Memory B cell (primary cell): ENCODE data around the gene RNF213.
"Not testable (repeated sequence)": the region's sequence is repeated elsewhere in the genome, so short reads cannot be mapped to it uniquely, and the experiment has no call there.

Experiments used
- ATAC-seq: fragments of 150-1000 bp; cut with Tn5 transposase; 2 replicates; pipeline ENCODE4 v1.10.0; 2021; ENCODE audit warnings: low read depth, mild to moderate bottlenecking, moderate library complexity
- DNase-seq, 2 donors: peaks; one replicate each; pipeline ENCODE4 v3.0.0; 2022; ENCODE audit warnings: low spot score in 2 of 2
- H3K27ac Mint-ChIP-seq: one replicate; pipeline ENCODE4 v1.8.0; 2022; ENCODE audit warnings: mild to moderate bottlenecking, moderate library complexity, mixed read lengths
- H3K27me3 Mint-ChIP-seq: one replicate; pipeline ENCODE4 v1.8.0; 2022; ENCODE audit warnings: mixed read lengths
- H3K36me3 Mint-ChIP-seq: one replicate; pipeline ENCODE4 v1.8.0; 2022; ENCODE audit warnings: mild to moderate bottlenecking, mixed read lengths
- H3K4me1 Mint-ChIP-seq: one replicate; pipeline ENCODE4 v1.8.0; 2022; ENCODE audit warnings: mixed read lengths
- H3K4me3 Mint-ChIP-seq: one replicate; pipeline ENCODE4 v1.8.0; 2022; ENCODE audit warnings: mild to moderate bottlenecking, moderate library complexity, mixed read lengths
- H3K9me3 Mint-ChIP-seq: one replicate; pipeline ENCODE4 v1.8.0; 2022; ENCODE audit warnings: mixed read lengths

RNF213 gene

GRCh38 chr17:80253631-80254395, 6.8 kb upstream of the RNF213 start:
- H3K27me3 Mint-ChIP-seq = peaks cover 2% of the 10 kb centered on the region
- no peak for DNase-seq
- no peaks in the 10 kb centered on the region for H3K9me3 Mint-ChIP-seq
- no peak for ATAC-seq
- H3K27ac Mint-ChIP-seq = peak overlapping the region; percentile 36
- peaks cover 2% of the 10 kb centered on the region for H3K36me3 Mint-ChIP-seq
- H3K4me1 Mint-ChIP-seq = peaks cover 15% of the 10 kb centered on the region
- no peak overlapping the region for H3K4me3 Mint-ChIP-seq

DNA sequence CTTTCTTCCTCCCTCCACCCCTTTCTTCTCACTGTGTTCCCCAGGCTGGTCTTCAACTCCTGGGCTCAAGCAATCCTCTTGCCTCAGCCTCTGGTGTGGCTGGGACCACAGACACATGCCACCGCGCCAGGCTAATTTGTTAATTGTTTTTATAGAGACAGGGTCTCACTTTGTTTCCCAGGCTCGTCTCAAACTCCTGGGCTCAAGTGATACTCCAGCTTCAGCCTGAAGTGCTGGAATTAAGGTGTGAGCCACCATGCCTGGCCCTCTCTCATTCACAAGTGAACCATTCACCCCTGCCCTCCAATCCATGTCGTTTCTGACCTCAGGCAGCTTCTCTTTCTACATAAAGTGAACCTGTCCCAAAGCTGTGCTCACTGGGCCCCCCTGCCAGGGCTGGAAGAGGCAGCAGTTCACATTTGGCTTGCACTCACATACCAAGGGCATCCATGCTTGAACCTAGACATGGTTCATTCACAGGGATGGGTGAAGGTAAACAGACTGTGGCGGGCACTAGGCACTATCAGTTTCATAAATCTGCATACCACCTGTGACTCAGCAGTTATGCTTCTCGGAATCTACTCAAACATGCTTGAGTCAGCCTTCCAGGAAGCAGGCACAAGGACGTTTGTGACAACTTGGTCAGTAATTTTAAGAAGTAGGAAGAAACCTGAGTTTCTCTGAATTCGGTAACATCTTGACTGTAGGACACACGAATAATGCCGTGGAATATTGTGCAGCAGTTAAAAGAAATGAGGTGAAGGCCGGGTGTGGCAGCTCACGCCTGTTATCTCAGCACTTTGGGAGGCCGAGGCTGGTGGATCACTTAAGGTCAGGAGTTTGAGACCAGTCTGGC, 6.0 kb upstream of the RNF213 start:
- DNase-seq (peak; percentile 22 to 38), ATAC-seq (peak; percentile 79)
- peak overlapping the region; percentile 36 for H3K27ac Mint-ChIP-seq
- peaks cover 2% of the 10 kb centered on the region for H3K36me3 Mint-ChIP-seq
- H3K4me3 Mint-ChIP-seq = no peak overlapping the region
- peaks cover 2% of the 10 kb centered on the region for H3K27me3 Mint-ChIP-seq
- H3K4me1 Mint-ChIP-seq = peaks cover 18% of the 10 kb centered on the region
- H3K9me3 Mint-ChIP-seq = no peaks in the 10 kb centered on the region

DNA sequence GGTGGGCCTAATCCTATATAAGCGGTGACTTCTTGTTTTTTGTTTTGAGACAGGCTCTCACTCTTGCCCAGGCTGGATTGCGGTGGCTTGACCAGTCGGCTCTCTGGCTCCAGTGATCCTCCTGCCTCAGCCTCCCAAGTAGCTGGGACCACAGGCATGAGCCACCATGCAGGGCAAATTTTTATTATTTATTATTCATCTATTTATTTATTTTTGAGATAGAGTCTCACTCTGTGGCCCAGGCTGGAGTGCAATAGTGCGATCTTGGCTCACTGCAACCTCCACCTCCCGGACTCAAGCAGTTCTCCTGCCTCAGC, 4.7 kb upstream of the RNF213 start:
- H3K4me1 Mint-ChIP-seq = peaks cover 20% of the 10 kb centered on the region
- DNase-seq (no peak), ATAC-seq (no peak)
- no peaks in the 10 kb centered on the region for H3K9me3 Mint-ChIP-seq
- peaks cover 2% of the 10 kb centered on the region for H3K27me3 Mint-ChIP-seq
- H3K4me3 Mint-ChIP-seq = no peak overlapping the region
- H3K27ac Mint-ChIP-seq = no peak overlapping the region
- peaks cover 2% of the 10 kb centered on the region for H3K36me3 Mint-ChIP-seq

GRCh38 chr17:80257716-80258213, 2.9 kb upstream of the RNF213 start:
- no peaks in the 10 kb centered on the region for H3K9me3 Mint-ChIP-seq
- DNase-seq (no peak), ATAC-seq (no peak)
- H3K27me3 Mint-ChIP-seq = peaks cover 2% of the 10 kb centered on the region
- peak overlapping the region; percentile 46 for H3K4me3 Mint-ChIP-seq
- peaks cover 2% of the 10 kb centered on the region for H3K36me3 Mint-ChIP-seq
- H3K27ac Mint-ChIP-seq = peak overlapping the region; percentile 4
- H3K4me1 Mint-ChIP-seq = peaks cover 32% of the 10 kb centered on the region

- DNase-seq, H3K27me3 Mint-ChIP-seq, H3K9me3 Mint-ChIP-seq, ATAC-seq, H3K36me3 Mint-ChIP-seq: not testable (repeated sequence)
- Mint-ChIP-seq H3K4me1 (peaks cover 32% of the 10 kb centered on the region), H3K27ac (peak overlapping the region; percentile 4), H3K4me3 (peak overlapping the region; percentile 46)
These were observed 2.4 kb upstream of the RNF213 start for GRCh38 chr17:80258296-80258695.

GRCh38 chr17:80259457-80260068, 1.1 kb upstream of the RNF213 start:
- H3K9me3 Mint-ChIP-seq = no peaks in the 10 kb centered on the region
- no peaks in the 10 kb centered on the region for H3K36me3 Mint-ChIP-seq
- H3K4me3 Mint-ChIP-seq = peak overlapping the region; percentile 99
- peaks cover 33% of the 10 kb centered on the region for H3K4me1 Mint-ChIP-seq
- DNase-seq (no peak), ATAC-seq (no peak)
- no peaks in the 10 kb centered on the region for H3K27me3 Mint-ChIP-seq
- H3K27ac Mint-ChIP-seq = peak overlapping the region; percentile 97

DNA sequence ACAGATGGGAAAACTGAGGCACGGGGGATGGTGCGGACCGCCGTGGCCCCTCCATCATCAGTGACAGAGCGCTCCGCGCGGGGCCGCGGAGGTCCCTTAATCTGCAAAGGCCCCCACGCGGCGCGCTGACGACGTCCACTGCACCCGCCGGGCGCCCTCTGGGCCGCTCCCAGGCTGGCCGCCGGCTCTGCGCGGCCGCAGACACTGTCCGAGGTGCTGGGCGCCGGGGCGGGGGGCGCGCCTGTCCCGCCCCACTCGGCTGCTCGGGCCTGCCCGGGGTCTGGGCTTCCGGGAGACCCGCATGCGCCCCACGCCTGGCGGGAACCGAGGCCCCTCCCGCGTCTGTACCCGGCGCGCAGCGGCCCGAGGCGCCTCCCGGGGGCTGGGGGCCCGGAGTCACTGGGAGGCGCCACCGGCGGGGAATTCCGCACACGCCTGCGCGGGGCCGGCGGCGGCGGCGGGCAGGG, 550 bp upstream of the RNF213 start:
- peak overlapping the region; percentile 99 for H3K4me3 Mint-ChIP-seq
- ATAC-seq (peak; percentile 68), DNase-seq (peak; percentile 69 to 72)
- no peaks in the 10 kb centered on the region for H3K9me3 Mint-ChIP-seq
- H3K4me1 Mint-ChIP-seq = peaks cover 33% of the 10 kb centered on the region
- peak overlapping the region; percentile 97 for H3K27ac Mint-ChIP-seq
- H3K36me3 Mint-ChIP-seq = no peaks in the 10 kb centered on the region
- no peaks in the 10 kb centered on the region for H3K27me3 Mint-ChIP-seq

- H3K27me3 Mint-ChIP-seq = no peaks in the 10 kb centered on the region
- H3K36me3 Mint-ChIP-seq = peaks cover 2% of the 10 kb centered on the region
- H3K27ac Mint-ChIP-seq = peak overlapping the region; percentile 91
- ATAC-seq = peak; percentile 10
- peak; percentile 33 to 51 for DNase-seq
- no peaks in the 10 kb centered on the region for H3K9me3 Mint-ChIP-seq
- peaks cover 38% of the 10 kb centered on the region for H3K4me1 Mint-ChIP-seq
- peak overlapping the region; percentile 82 for H3K4me3 Mint-ChIP-seq
These were observed 675 bp downstream of the RNF213 start for GRCh38 chr17:80261159-80261894.

- Mint-ChIP-seq H3K4me3 (peak overlapping the region; percentile 82), H3K27me3 (no peaks in the 10 kb centered on the region), H3K36me3 (peaks cover 2% of the 10 kb centered on the region), H3K4me1 (peaks cover 38% of the 10 kb centered on the region), H3K27ac (peak overlapping the region; percentile 91), H3K9me3 (no peaks in the 10 kb centered on the region)
- DNase-seq (no peak), ATAC-seq (no peak)
These were observed 1.2 kb downstream of the RNF213 start for GRCh38 chr17:80261895-80262279.

- Mint-ChIP-seq H3K4me1 (peaks cover 38% of the 10 kb centered on the region), H3K27me3 (no peaks in the 10 kb centered on the region), H3K36me3 (peaks cover 2% of the 10 kb centered on the region), H3K4me3 (peak overlapping the region; percentile 82), H3K9me3 (no peaks in the 10 kb centered on the region), H3K27ac (peak overlapping the region; percentile 91)
- DNase-seq (no peak), ATAC-seq (no peak)
These were observed 1.6 kb downstream of the RNF213 start for GRCh38 chr17:80262291-80262690.

DNA sequence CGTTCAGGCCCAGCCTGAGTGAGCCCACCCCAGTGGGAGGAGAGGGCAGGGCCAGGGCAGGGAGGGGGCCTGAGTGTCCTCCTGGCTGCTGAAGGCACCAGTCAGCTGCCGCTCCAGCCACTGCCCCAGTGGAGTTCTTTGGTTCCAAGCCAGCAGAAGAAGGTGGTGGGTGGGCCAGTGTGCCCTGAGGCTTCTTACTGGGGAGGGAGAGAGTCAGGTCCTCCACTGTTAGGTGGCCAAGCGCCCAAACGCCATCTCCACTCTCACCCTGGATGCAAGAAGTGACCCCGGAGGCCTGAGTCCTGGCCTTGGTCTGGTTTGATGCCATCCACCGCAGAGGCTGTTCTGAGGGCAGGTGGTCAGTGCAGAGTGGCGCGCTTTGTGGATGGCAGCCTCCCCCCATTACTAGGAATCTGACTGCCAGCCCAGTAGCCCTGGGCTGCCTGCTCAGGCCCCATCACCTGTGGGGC, 2.2 kb downstream of the RNF213 start:
- Mint-ChIP-seq H3K27ac (peak overlapping the region; percentile 91), H3K36me3 (peaks cover 4% of the 10 kb centered on the region), H3K27me3 (no peaks in the 10 kb centered on the region), H3K4me1 (peaks cover 38% of the 10 kb centered on the region), H3K9me3 (no peaks in the 10 kb centered on the region), H3K4me3 (peak overlapping the region; percentile 98)
- no peak for ATAC-seq
- no peak for DNase-seq

DNA sequence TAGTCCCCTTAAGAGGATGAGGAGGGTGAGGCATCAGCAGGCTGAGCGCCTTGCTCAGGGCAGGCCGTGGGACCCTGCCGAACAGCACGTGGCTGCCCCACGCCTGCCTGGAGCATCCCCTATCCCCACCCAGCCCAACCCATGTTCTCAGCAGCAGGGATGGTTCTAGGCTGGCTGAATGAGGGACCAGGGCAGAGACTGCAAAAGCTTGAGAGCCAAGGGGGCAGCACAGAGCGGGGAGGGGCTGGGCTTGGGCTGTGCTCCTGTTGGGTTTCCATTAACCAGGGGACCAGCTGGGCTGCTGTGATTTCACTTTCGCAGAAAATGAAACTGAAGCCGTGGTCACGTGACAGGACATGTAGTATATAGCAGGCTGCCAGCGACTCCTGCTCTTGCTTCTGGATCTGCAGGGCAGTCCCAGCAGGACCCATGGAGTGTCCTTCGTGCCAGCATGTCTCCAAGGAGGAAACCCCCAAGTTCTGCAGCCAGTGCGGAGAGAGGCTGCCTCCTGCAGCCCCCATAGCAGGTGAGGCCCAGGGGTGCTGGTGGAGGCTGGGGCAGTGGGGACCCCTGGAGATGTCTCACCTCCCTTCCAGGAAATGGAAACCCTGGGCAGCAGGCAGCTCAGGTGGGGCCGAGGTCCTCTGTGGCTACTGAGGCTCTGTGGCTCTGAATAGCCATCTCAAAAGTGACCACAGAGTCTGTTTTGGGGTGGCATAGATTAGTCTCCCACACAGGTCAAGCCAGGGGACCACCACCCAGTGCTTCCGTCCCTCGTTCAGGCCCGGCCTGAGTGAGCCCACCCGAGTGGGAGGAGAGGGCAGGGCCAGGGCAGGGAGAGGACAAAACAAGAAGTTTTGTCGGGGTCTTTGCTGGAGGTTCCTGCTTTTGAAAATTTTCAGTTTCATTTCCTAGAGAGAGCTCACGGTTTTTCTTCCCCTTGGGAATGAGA, 2.9 kb downstream of the RNF213 start:
- Mint-ChIP-seq H3K27ac (peak overlapping the region; percentile 91), H3K4me3 (peak overlapping the region; percentile 98), H3K27me3 (no peaks in the 10 kb centered on the region), H3K36me3 (peaks cover 4% of the 10 kb centered on the region), H3K9me3 (no peaks in the 10 kb centered on the region), H3K4me1 (peaks cover 32% of the 10 kb centered on the region)
- ATAC-seq (peak; percentile 71), DNase-seq (peak; percentile 75 to 85)
